Endometrial microvascular endothelial cells (primary cell): Measurements from ENCODE around the gene EMILIN2. TPM values are rescaled to one million over a fixed set of nuclear protein-coding genes. Genes with fewer than 3 reads are reported as not detected.

Experiments used
- in situ Hi-C: cut with HindIII; loops from 2 replicates; pipeline ENCODE4 v1.10.0; 2017; ENCODE audit warnings: low sequenced_read_pairs, low pct_unique_long_range_greater_than_20kb; ENCODE audit errors: inconsistent ontology term
- total RNA-seq: library from RNA; depleted of rRNA; stranded (reverse); fragments of >200 nt; gene quantifications from one replicate; pipeline ENCODE4 v1.2.3, GENCODE V29; 2015; ENCODE audit errors: inconsistent ontology term

Gene EMILIN2
- total RNA-seq, 1 donor from 2014 or later: 8.1 TPM

DNA sequence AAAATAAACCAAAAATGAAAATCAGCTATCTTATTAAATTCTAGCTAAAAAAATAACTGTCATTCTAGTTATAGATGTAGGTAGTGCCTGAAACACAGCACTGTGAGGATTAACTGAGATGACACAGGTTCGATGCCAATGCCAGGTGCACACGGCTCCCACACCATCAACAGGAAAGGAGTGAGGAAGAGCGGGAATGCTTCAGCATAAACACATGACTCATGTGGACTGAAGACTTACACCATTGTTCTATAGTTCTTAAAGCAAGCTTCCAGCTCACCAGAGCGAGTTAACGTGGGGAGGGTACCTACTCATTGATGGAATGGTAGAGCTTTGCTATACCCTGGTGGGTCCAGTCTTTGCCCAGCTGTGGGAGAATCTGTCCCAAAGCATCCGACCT is 76.7 kb downstream of the EMILIN2 start:
- in situ Hi-C loops: no loop called here

DNA sequence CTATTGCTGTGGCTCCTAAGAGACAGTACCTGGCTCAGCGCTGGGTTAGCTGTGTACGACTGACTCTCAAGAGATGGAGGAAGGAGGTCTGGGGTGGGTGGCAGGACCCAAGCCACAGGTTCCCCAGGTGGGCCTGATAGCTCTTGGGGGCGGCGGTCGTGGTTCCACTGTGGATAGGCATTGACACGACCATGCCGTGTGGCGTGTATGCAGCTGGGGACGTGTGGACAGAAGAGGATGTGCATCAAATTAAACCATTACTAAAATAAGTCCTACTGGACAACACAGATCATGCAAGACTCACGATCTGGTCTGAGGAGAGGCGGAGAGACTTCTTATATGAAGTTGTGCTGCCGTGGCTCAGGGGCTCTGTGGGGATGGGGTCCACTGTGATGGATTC is 78.1 kb downstream of the EMILIN2 start:
- in situ Hi-C loops: no loop called here

DNA sequence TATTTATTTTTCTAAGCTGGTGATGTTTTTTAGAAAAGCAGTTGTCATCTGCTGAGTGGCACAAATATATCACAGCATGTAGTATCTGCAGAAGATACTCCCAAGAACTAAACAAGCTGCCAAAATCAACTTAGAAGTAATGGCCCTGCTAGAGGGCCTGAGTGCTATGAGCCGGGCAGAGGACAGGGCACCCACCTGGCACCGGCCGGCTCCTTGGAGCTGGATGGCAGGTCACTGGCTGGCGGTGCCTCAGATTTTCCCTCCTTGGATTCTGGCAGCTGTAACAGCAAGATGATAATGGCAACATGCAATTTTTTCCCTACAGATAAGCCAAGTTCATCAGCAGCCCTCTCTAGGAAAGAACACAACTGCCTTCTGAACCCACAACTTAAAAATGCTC is 79.7 kb downstream of the EMILIN2 start:
- in situ Hi-C loops: no loop called here

DNA sequence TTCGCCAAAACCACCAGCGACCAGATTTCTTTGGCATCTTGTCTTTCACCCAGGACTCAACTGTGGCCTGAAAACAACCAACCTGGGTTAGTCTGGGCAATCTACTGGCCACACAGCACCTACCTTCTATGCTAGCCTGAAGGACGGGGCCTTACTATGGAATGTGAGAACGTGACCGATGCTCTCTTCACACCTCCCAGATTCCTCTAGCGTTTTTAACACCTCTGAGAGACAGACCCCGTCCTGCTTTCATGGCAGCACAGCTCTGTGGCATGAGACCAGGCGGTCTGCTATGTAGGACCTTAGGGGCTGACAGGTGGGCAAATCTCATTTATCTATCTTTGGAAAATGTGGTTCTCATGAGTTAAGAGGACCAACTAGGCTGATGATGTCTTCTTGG is 80.9 kb downstream of the EMILIN2 start:
- in situ Hi-C loops: no loop called here

DNA sequence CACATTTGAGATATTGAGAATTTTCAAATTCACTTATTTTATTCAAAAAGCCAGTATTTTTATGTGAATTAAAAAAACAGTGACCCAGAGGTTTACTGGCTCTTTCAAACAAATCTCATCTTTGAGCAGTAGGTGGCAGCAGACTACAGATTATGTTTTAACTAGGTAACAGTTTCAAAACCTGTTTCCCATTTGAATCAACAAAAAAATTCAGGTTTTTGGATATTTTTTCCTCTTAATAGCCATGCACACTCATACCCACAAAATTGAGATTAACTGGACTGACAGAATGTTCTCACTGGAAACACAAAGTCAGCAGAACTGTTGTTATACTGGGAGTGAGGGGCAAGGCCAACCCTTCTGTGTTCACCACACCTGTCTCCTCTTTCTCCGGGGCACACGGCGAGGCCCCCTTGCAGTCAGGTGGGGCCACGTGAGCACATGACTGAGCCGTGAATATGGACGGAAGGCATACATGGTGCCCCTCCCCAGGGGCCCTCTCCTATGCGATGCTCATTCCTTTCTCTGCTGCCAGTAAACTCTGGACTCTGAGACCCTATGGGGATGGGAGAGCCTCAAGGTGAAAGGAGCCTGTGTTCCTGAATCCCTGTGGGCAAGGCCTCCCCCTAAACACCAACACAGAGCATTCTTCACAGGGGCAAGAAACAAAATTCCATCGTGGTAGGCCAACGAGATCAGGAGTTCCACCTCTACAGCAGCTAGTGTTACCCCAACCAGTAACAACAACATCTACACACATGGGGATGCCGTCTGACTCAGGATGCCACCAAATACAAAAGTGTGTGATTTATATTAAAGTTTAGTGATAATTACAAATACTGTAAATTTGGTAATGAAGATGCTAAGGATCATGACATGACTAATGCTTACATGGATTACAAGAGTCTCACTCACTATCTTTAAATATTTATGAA is 85.7 kb downstream of the EMILIN2 start:
- in situ Hi-C loops: no loop called here

DNA sequence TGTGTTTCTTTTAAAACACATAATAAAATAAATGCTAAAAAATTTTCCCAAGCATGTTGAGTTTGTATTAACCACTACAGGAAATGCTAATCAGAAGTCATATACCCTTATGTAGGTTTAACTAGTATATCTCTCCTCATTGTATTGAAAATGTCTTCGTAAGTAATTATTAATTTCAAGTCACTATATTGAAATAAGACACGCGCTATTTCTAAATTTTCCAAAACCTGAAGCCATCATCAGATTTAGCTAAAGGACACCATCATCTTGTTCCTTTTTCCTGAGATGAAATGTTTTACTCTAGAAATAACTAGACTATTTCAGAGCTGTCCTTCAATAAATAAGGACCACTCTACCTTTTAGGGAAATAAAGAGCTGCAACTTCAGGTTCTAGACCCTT is 87.2 kb downstream of the EMILIN2 start:
- in situ Hi-C loops: no loop called here

DNA sequence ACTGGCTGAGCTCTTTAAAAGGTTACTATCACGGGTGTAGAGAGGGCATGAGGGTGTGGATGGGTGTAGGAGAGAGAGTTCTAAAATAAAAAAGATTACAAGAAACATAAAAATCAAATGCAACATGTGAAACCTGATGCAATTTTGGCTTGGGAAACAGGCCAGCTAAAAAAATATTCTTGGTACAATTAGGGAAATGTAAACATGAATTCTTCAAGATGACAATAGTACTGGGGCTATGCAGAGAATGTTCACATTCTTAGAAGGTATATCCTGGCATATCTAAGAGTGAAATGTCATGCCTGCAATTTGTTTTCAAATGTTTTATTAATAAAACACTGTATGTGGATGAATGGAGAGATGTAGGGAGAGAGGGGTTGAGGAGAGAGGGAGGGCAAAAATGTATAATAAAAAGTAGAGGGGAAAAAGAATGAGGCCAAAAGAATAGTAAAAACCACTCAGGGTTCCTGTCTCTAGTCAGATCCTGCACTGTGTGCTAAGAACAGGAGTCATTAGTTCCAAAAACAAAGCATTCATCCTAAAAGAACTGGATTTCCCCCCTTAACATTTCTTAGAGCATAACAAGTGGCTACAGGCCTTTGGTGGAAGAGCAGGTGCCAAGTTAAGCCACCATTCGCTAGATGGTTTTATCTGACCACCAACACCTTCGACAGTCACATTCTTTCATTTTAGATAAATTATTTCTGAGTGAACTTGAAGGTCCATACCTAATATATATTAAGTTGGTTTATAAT is 88.8 kb downstream of the EMILIN2 start:
- in situ Hi-C loops: no loop called here

DNA sequence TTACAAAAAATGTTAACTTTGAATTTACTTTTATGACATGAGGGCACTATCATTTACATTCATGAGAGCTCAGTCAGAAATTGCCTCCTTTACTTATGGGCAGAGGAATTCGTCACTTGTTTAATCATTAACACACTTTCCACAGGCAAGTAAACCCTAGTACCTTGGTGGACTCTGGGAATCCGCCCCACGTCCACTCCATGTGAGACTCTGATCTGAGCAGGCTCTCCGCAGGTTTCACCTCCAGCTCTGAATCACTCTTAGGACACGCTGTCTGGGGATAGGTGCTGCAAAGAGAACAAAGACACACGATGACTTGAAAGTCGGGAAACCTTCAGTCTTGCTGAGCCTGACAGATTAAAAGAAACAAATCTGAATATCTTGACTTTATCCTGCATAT is 92.5 kb downstream of the EMILIN2 start:
- in situ Hi-C loops: no loop called here

DNA sequence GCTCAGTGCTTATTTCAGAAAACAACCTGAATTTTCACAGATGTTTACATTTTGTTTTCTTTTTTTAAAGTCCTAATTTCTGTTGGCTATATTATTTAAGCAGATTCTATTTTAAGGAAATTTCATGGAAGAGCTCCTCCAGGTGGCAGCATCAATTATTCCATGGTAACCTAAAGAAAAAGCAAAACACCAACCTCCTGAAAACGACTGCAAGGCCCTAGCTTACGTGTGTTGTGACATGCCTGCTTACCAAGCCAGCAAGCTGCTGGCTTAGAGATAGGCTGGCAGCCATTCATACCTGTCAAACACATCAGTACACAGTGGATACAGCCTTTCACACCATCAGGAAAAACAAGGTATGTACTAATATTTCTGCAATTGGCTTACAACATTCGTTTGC is 101.2 kb downstream of the EMILIN2 start:
- in situ Hi-C loops: no loop called here

DNA sequence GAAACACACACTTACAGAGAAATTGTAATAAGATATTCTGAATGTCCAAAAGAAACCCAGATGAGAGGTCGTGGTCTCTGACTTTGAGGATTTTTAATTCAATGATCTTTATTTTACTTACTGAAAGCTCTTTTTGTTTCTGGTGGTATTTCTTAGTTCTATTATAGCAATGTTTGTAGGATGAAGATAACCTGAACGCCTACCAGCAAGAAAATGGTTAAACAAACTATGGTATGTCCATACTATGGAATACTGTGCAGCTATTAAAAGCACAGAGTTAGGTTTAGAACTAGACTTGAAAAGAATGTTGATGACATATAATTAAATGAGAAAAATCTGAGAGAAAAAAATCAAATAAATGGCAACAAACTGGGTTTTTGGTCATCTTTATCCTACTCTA is 105.8 kb downstream of the EMILIN2 start:
- in situ Hi-C loops: no loop called here

DNA sequence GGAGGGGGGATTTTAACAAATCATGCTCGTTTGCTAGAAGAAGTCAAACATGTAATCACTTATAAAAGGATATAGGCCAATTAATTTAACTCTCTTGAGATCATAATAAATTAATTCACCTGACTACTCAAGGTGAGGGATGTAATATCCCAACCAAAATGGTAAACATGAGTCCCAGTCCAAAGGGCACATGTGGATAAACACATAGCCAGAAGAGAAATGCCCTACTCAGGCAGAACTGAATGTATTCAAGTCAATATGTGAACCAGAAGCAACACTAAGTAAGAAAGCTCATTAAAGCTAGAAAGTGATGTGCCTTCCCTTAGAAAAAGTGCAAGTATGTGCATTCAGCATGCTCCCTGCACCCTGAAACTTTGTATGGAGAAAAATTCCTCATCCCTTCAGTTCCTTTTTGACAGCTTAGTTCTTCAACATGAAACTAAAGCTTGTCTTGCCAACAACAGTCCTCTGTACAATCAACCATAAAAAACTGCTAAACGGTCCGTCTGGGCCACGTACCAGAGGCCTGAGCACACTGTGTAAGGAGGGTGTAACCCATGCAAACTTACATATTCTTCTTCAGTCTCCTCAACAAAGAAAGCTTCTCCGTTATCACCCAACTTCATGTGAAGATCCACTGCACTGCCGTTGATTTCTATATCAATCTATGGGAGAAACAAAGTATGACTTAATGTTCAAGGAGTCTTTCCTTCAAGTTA is 107.3 kb downstream of the EMILIN2 start:
- in situ Hi-C loops: no loop called here

DNA sequence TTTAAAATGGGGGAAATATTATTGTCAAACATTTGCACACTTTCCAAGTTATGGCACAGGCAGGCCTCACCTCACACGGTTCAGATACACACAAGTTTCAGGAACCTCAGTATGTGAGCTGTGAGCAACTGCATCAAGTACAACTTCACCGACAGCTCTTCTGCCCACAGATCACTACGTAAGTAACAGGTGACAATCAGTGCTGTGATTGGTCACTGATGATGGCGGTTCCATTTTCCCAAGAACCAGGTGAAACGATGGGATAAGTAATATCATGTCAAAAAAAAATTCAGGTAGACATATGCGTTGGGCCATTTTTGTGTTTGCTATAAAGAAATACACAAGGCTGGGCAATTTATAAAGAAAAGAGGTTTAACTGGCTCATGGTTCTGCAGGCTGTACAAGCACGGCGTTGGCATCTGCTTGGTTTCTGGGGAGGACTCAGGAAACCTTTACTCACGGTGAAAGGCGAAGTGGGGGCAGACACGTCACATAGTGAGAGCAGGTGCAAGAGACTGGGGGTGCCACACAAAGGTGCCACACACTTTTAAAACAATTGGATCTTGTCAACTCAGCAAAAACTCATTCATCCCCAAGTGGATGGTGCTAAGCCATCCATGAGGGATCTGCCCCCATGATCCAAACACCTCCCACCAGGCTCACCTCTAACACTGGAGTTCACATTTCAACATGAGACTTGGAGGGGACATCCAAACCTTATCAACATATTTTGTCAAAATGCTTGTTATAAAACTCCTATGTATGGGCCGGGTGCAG is 108.3 kb downstream of the EMILIN2 start:
- in situ Hi-C loops: no loop called here

DNA sequence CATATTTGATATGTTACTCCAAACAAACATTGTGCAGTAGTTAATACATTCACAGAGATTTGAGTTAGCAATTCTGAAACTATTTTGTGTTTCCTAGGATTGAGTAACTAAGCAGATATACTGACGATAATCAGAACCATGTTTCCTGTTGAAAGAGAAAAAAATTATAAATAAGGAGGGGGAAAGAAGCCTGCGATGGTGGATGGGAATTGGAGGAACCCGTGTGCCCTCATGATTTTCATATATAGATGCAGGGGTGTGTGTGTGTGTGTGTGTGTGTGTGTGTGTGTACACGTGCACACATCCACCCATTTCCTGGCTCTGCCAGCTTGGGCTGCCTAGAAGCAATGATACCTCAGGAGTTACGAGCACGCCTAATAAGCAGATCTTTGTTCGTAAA is 109.2 kb downstream of the EMILIN2 start:
- in situ Hi-C loops: no loop called here

DNA sequence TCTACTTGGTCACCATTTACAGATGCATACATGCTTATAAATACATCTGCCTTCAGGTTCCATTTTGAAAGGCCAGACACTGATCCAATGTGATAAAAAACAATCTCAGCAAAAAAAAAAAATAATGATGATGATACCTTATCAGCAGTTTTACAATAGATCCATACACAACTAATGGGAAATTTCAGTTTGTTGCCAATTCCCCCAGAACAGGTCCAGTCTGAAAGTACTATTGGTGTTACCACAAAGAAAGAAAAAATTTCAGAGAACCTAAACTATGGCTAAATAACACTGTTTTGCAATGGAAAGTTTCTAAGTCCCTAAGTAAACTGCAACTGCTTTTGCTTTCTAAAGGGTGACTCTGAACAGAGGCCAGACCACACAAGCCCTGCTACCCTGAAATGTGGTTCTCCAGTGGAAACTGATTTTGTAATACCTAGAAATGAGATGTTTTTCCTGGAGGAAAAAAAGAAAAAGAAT is 112.1 kb downstream of the EMILIN2 start:
- in situ Hi-C loops: no loop called here

DNA sequence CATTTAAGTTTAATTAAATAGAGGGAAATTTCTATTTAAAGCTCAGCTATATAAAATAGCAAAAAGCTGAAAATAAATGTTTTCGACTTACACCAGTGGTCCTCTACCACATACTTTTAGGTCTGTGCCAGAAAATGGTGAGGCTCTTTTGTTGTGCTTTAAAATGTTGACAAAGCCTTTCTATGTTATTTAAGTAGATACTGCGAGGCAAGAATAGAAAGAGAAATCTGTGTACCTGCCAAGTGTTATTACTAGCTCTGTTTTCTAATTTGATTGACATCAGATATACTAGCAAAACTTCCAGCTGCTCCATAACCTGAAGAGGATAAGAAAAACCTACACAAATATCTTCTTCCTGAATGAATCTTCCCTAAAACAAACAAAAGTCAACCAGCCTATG is 112.5 kb downstream of the EMILIN2 start:
- in situ Hi-C loops: no loop called here

DNA sequence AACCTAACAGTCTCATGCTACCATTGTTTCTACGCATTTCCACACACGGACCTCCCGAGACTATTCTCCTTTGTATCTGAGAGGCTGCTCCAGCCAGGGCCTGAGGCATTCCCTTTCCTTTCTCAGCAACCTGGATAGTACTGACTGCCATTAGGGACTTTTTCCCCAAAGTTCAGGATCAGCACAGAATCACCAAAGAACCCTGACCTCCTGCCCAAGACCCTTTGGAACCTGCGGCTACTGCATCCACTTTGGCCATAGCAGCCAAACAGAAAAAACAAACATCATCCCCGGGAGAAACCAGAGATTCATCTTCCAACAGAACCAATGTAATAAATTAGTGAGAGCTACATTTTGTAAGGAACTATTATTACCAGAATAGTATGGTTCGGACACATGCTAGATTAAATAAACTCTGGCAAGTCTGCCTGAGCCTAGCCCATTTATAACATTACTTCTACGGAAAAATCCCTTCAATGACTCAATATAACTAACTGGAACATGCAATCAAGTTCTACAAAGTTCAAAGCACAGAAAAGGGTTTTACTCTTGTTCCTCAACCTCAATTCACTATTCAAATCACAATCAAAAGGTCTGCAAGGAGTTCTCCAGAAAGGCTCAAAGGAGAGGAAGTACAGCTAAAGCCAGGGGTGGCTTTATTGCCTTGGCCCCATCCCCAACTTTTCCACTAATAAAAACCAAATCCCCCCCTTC is 114.3 kb downstream of the EMILIN2 start:
- in situ Hi-C loops: no loop called here

DNA sequence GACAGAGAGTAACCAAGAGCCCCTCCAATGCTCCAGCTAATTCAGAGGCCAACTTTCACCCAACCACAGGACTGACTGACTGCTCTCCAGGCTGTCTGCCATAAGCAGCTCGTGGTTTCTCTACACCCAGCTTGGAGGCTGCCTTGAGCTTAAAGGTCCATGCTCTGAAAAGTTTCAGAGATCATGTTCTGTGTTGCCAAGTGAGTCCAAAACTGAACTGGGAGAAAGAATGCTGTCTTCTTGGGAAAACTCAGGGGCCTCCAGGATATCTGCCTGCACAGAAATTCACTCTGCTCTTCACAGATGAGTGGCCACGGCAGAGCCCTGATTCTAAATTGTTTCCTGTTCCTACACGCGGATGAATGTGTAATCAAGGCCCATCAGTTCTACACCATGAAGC is 115.0 kb downstream of the EMILIN2 start:
- in situ Hi-C loops: no loop called here

DNA sequence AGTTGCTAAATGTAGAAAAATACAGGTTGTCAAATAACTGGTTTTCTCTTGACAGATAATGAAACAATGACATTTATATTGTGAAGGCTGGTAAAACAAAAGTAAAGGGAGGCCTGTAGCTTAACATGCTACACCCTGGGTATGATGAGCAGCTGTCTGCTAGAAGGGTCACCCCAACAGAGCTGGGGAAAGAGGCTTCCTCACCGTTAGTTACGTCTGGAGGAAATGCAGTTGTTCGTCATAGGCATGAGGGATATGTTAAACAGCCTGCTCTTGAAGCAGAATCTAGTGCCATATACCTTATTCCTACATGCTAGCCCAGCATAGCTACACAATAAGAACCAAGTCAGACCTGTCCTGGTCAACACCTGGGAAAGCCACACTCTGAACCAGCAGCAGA is 116.2 kb downstream of the EMILIN2 start:
- in situ Hi-C loops: no loop called here
